Subcutaneous adipose tissue (tissue), 4 donors: ENCODE measurements around the gene FAM200B. TPM values are rescaled to one million over a fixed set of nuclear protein-coding genes. Genes with fewer than 3 reads are reported as not detected.

Source experiments
- CTCF ChIP-seq: fragments of 450-650 bp; IDR thresholded peaks from one replicate; pipeline ENCODE4 v1.5.1; 2016; ENCODE audit warnings: low read depth, mild to moderate bottlenecking, control low read depth, antibody characterized with exemption, moderate library complexity
- total RNA-seq, 4 donors: library from RNA; depleted of rRNA; stranded (reverse); fragments of >200 nt; gene quantifications; one replicate each; pipeline ENCODE4 v1.1.0, GENCODE V29; 2016

FAM200B gene
- total RNA-seq, 4 donors from 2014 or later: 33.2 to 69.8 (median 52.9) TPM

DNA sequence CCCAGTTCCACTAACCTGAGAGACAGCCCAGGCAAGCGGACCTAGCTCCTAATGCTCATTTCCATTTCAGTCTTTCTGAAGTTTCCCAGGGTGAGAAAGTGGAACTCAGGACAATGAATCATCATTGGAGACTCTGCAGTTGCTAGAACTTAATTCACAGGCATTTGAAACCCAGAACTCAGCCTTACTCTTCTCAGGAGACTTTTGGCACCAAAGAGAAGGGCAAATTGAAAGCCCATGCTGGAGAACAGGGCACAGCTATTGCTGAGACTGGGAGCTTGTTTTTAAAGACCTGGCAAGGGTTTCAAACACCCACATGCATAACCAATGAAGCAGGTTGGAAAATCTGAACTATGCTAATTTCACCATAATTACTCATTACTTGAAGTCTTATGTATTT lies 57.2 kb downstream of the FAM200B start:
- TF ChIP-seq CTCF: no peak

Other genes with a start within 250 kb of the FAM200B start
- gene CC2D2A, start 211.9 kb upstream of the FAM200B start, total RNA-seq: 10 to 100 TPM in 3 of 4 donors, 1 to 10 TPM in 1; 8.7 to 25.6 (median 13.1) TPM
- gene FBXL5, start 26.5 kb upstream of the FAM200B start, total RNA-seq: 100 to 1,000 TPM; 175 to 234 (median 217) TPM
- gene BST1, start 21.2 kb downstream of the FAM200B start, total RNA-seq: 10 to 100 TPM in 3 of 4 donors, 1 to 10 TPM in 1; 7.7 to 34.0 (median 14.7) TPM
- 10 to 100 TPM; 10.2 to 42.1 (median 15.4) TPM for gene CD38, start 96.5 kb downstream of the FAM200B start, total RNA-seq